H1 (cell line): ENCODE data around the gene PRSS36.

Source experiments
- CBX8 ChIP-seq: fragments of 300-800, 300-1000 bp; sonication (generic); IDR thresholded peaks from 2 replicates; pipeline ENCODE4 v1.7.1; 2016; ENCODE audit warnings: low read depth, low read length, borderline replicate concordance
- CREB1 ChIP-seq: IDR thresholded peaks from 2 replicates; pipeline ENCODE4 v1.6.1; 2012; ENCODE audit warnings: inconsistent platforms
- CTCF ChIP-seq, 3 experiments: IDR thresholded peaks; 1 replicate in 2 of 3; 2 replicates in 1 of 3; pipeline versions ENCODE4 v1.5.1 to v1.6.1; 2011; ENCODE audit warnings: low read length in 3 of 3, mild to moderate bottlenecking in 3 of 3, inconsistent platforms in 2 of 3, low read depth in 1 of 3, moderate library complexity in 1 of 3; ENCODE audit not compliant: insufficient read depth in 1 of 3; ENCODE audit errors: control extremely low read depth in 1 of 3
- EP300 ChIP-seq, 2 experiments: IDR thresholded peaks; 1 replicate in 1 of 2; 2 replicates in 1 of 2; pipeline ENCODE4 v1.6.1; 2011 to 2012; ENCODE audit warnings: low read depth in 2 of 2, low read length in 2 of 2, mild to moderate bottlenecking in 2 of 2, borderline replicate concordance in 1 of 2, inconsistent platforms in 1 of 2, moderate library complexity in 1 of 2
- JUND ChIP-seq: IDR thresholded peaks from 2 replicates; pipeline ENCODE4 v1.6.1; 2011; ENCODE audit warnings: mild to moderate bottlenecking, improper control_type of control experiment, low read length
- MAX ChIP-seq: IDR thresholded peaks from 2 replicates; pipeline ENCODE4 v1.6.1; 2012; ENCODE audit warnings: inconsistent platforms
- POLR2A ChIP-seq, 2 experiments: IDR thresholded peaks; 1 replicate in 1 of 2; 2 replicates in 1 of 2; pipeline ENCODE4 v1.6.1; 2011; ENCODE audit warnings: low read depth in 2 of 2, low read length in 2 of 2, mild to moderate bottlenecking in 2 of 2; ENCODE audit errors: control extremely low read depth in 1 of 2
- RAD21 ChIP-seq, 2 experiments: IDR thresholded peaks in 1 of 2; conservative IDR thresholded peaks in 1 of 2; 2 replicates each; pipeline ENCODE4 v1.6.1; 2011; ENCODE audit warnings: low read depth in 2 of 2, low read length in 2 of 2, improper control_type of control experiment in 1 of 2, inconsistent platforms in 1 of 2, mild to moderate bottlenecking in 1 of 2, moderate library complexity in 1 of 2
- RXRA ChIP-seq: IDR thresholded peaks from 2 replicates; pipeline ENCODE4 v1.6.1; 2011; ENCODE audit warnings: low read depth, mild to moderate bottlenecking, low read length, moderate library complexity; ENCODE audit not compliant: insufficient read depth
- SRF ChIP-seq: IDR thresholded peaks from 2 replicates; pipeline ENCODE4 v1.6.1; 2011; ENCODE audit warnings: mild to moderate bottlenecking, low read depth, low read length, moderate library complexity
- SUZ12 ChIP-seq: fragments of 200-600 bp; sonication (generic); IDR thresholded peaks from 2 replicates; pipeline ENCODE4 v1.6.1; 2012; ENCODE audit warnings: mild to moderate bottlenecking, inconsistent platforms, low read length, moderate library complexity, mixed read lengths
- TAF1 ChIP-seq: IDR thresholded peaks from 2 replicates; pipeline ENCODE4 v1.6.1; 2011; ENCODE audit warnings: mild to moderate bottlenecking, low read depth, low read length
- TBP ChIP-seq: IDR thresholded peaks from 2 replicates; pipeline ENCODE4 v1.6.1; 2011; ENCODE audit warnings: low read depth, low read length, improper control_type of control experiment

- no peak for TF ChIP-seq CREB1
- TF ChIP-seq JUND: no peak
- no peak for TF ChIP-seq RAD21 (IDR thresholded peaks at IDR 0.05 in 1 of 2, conservative IDR thresholded peaks at IDR 0.05 in 1 of 2; ENCODE audit: low read depth in 2 of 2, low read length in 2 of 2)
- no peak for TF ChIP-seq CTCF (IDR thresholded peaks at IDR 0.05; ENCODE audit: control extremely low read depth in 1 of 3, insufficient read depth in 1 of 3, low read depth in 1 of 3, low read length in 3 of 3)
- TF ChIP-seq RXRA: no peak
- TF ChIP-seq POLR2A (IDR thresholded peaks at IDR 0.05; ENCODE audit: control extremely low read depth in 1 of 2, low read depth in 2 of 2, low read length in 2 of 2): no peak
- no peak for TF ChIP-seq EP300 (IDR thresholded peaks at IDR 0.05; ENCODE audit: borderline replicate concordance in 1 of 2, low read depth in 2 of 2, low read length in 2 of 2)
- TF ChIP-seq TBP: no peak
- no peak for TF ChIP-seq CBX8
- no peak for TF ChIP-seq TAF1
- TF ChIP-seq SUZ12: no peak
- TF ChIP-seq MAX: no peak
- no peak for TF ChIP-seq SRF
Observed at GRCh38 chr16:31129568-31130335, 20.1 kb downstream of the PRSS36 start.
